ENCODE data around the gene GRK5.
A peak's percentile ranks its signal among the peaks of the same experiment; 100 is the strongest.

Gene GRK5

DNA sequence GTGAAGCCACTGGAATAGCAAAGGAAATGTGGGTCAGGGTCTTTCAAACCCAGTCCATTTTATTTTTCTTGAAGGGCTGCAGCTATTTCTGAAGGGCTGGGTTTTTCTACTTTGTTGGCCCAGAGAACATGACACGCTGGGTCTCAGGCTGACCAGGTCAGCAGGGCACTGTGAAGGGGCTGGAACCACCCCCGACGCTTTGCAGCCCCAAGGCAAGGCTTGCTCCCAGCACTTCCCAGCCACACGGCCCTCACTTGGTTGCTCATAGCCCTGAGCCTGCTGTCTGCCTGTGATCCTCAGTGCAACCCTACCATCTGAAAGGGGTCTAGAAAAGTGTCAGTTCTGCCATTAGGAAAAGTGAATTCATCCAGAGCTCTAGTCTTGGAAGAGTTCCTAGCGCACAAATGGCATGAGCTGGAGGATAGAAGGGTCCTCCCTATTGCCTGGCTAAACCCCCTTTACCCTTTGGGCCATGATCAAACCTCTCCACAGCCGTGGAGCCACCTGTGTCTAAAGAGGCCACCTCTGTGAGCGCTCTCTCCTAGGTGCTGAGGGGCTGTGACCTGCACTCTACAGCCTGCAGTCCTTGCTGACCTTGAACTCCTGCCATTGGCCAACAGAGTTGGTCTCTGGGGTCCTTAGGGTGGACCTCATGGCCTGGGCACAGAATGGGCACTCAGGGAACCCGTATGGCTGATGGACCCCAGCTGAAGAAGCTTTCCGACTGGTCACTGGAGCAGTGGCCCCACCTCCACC, 203.2 kb downstream of the GRK5 start:
- no peak for DNase-seq

- DNase-seq = no peak
Observed at GRCh38 chr10:119412244-119413092, 205.1 kb downstream of the GRK5 start.

DNA sequence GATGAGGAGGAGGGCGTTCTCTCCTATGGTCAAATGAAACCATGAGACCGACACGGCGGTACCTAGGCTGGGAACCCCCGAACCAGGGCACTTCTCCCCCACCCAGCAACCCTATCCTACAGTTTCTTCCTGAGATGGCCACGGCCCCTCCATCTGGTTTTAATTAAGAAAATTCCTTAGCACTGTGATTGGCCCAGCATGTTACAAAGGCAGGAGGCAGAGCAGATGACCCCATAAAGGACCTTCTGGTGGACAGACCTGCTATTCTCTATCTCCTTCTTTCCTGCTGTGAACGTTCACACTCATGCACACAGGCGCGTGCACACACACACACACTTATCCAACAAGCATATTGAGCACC, 205.7 kb downstream of the GRK5 start:
- DNase-seq = no peak

GRCh38 chr10:119413471-119414080, 206.2 kb downstream of the GRK5 start:
- DNase-seq = no peak

DNA sequence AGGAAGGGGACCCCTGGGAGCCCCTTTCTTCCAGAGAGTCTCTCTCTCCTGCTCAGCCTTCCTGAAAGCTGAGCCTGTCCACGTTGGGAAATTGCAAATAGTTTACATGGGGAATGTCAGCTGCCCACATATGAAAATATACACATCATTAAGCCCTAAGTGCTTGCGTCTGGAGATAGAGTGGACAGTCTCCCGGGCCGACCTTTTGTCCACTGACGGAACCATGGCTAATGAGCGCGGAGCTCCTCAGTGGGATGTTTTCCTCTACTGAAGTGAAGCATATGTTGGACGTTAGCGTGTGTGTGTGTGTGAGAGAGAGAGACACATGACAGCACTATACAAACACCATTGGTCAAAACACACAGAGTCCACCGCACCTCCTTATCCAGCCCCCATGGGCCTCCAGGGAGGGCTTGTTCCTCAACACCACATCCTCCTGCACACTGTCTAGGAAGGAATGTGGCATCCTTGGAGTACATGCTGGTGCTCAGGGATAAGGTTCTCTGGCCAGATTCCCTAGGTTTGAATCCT, 206.8 kb downstream of the GRK5 start:
- DNase-seq = no peak

DNA sequence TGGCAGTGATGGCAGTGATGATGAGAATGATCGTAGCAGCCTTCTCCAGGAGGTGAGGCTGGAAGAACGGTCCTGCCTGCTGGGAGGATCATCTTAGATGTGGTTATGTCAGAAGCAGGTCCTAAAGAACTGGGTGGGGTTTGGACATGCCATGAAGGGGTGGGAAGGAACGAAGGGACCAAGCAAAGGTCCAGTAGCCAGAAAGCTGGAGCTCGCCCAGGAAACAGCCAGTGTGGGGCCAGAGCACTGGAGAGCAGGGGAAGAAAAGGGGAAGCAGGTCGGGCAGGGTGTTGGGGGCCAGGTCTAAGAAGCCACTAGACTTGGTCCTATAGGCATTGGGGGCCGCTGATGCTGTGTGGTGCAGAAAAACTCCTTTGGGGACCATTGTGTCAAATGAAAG, 207.8 kb downstream of the GRK5 start:
- no peak for DNase-seq

DNA sequence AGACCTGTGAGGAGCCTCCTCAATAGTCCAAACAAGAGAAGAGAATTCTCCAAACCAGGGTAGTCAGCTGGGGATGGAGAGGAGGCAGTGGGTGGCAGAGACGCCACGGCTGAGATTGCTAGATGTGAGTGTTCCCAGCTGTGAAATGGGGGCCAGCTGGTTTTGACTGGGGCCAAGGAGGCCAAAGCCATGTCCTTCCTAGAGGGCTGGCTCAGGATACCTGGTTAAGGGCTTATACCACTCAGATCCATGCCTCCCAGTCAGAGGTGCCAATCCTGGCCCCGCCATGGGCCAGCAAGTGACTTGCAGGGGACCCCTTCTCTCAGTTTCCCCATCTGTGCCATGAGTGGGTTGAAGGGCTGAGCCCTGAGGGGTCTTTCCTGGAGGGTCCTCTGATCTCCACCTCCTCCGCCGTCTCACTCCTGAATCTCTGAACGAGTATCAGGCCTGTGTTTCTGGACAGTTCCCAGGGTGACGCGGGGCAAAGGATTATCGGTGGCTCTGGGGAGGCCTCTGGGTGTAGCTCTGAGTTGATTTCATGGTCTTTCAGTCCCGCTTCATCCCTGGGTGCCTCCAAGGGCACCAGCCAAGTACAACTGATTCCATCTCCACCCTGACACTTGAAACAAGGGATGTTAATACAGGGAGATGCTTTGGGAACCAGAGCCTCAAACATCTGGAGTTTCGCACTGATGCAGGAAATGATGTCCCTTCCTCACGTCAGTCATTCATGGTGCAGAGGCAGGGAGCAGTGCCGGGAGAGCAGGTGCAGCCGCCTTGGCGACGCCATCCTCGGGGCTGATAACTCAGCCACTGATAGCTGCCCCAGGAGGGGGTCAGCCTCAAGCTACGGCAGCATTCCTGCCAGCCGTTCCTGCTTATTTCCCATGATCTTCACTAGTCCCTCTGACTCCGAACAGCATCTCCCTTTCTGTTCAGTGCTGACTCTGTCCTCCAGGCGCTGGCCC, 208.4 kb downstream of the GRK5 start:
- DNase-seq = no peak

GRCh38 chr10:119416855-119417254, 209.5 kb downstream of the GRK5 start:
- DNase-seq = peak; percentile 14 to 52 (median 34)

GRCh38 chr10:119417852-119418251, 210.5 kb downstream of the GRK5 start:
- no peak for DNase-seq

GRCh38 chr10:119418362-119418761, 211.0 kb downstream of the GRK5 start:
- no peak for DNase-seq

DNA sequence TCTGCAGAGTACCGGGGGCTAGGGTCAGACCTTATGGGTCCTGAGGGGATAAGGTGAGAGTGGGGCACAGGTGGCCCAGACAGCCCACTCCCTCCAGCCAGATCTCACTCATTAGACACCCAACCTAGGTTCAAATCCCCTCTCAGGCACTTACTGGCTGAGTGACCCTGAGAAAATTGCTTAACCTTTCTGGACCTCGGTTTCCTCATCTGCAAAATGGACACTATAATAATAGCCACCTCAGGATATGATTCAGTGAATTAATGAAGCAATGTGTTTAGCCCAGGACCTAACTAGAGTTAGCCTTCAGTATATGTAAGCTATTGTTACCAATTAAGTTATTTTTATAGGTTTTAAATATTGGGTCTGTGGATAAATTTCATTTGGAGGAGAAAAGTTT, 212.6 kb downstream of the GRK5 start:
- DNase-seq = no peak

GRCh38 chr10:119420950-119421875, 213.8 kb downstream of the GRK5 start:
- no peak for DNase-seq

DNA sequence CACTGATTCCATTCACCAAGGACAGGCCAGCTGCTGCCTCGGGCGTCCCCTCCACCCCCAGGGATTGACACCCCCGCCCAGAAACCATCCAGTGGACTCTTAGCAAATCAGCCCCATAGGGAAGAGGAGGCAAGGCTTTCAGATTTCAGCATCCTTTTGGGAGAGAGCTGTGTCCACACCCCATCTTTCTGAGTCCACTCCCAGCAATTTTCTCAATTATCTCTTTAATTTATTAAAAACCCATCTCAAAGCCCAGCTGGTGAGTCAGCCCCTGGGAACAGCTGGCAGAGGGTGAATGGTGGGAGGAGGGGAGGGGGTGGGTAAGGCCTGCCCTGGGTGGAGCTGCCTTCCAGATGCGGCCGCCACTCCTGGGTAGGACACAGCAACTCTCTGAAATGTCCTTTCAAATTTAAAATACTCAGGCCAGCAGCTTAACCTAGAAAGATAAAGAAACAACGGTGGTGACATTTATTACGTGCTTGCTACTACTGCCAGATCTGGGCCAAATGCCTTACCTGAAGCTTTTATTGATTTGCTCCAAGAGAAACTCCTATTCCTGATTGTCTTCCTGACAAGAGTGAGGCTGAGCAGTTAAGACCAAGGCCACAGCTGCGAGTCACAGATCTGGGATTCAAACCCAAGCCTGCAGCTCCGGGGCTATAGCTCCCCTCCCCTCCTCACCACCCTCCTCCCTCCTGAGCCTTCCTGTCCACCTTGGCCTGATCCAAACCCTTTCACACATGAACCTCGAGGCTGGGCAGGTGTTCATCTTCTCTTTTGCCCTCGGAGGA, 214.7 kb downstream of the GRK5 start:
- no peak for DNase-seq

DNA sequence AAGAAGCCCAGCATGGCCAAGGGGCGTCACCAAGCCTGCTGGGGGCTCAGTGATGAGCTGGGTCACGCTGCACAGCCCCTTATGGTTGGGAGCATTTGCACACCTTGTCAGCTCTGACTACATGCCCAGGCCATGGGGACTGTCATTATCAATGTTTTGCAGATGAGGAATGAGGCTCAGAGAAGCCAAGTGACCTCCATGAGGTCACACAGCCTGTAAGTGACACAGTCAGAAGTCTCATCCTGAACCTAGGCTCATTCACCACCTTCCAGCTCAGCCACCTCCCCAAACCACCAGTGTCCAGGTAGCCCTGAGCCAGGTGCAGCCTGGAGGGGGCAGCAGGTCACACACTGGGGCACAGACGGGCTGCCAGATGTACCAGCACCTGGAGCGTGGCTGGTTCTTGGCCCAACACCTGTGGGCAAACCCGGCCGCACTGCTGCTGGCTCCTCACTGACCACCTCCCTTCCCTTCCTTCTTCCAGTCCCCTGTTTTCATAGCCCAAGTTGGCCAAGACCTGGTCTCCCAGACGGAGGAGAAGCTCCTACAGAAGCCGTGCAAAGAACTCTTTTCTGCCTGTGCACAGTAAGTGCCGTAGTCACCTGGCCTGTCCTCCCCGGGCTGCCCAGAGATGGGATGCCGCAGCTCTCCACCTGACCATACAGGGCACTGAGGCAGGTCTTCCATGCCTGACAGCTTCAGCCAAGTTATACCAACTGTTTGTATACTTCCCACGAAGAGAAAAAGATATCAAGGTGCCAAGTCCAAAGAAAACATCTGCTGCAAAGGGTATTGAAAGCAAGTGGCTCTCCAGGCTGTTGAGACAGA, 215.5 kb downstream of the GRK5 start:
- no peak for DNase-seq

DNA sequence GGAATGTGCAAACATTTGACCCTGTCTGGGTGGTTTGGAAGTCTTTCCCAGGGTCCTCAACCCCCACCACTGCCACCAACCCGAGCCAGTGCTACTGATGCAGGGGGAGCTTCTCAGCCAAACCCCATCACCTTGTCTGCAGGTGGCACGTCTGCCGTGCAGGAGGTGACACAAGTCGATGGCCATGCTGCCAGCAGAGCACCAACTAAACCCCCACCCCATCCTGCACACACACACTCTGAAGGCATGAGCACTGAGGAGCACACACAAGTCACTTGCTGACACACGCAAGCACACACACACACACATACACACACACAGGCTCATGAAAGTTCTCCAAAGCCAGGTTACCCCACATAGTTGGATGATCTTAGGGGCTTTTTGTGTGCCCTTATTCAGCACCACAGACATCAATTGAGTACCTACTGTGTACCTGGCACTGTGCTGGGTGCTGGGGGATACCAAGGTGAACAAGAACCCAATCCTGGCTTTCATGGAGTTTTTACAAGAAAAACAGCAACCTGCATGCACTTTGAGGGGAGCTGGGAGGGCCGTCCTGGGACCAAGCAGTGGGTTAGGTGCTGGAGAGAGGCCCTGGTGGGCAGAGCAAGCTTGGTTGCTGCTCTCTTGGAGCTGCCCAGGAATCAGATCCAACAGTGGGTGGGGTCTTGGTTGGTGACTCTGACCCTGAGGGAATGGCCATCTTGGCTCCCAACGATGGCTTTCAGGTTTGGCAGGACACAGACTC, 216.3 kb downstream of the GRK5 start:
- DNase-seq = no peak

- DNase-seq = no peak
Observed at GRCh38 chr10:119424258-119424975, 217.0 kb downstream of the GRK5 start.

GRCh38 chr10:119425102-119425880, 217.9 kb downstream of the GRK5 start:
- DNase-seq = no peak

All from activated naive CD4-positive, alpha-beta T cell (primary cell).